Mesenchymal stem cell (in vitro differentiated cells and primary cell): Measurements from ENCODE around the gene ZNF556.
A peak's percentile ranks its signal among the peaks of the same experiment; 100 is the strongest.

Experiments
- DNase-seq: peaks from one replicate; pipeline ENCODE4 v3.0.0-alpha.2; 2013
- H2AFZ ChIP-seq: one replicate; pipeline ENCODE4 v1.6.1; 2013; ENCODE audit warnings: low read depth, mild to moderate bottlenecking, control low read depth, inconsistent platforms, low read length, moderate library complexity
- H2AK5ac ChIP-seq: 2 replicates; pipeline ENCODE4 v1.6.1; 2013; ENCODE audit warnings: low read length, moderate library complexity, mild to moderate bottlenecking, inconsistent platforms; ENCODE audit not compliant: severe bottlenecking
- H2BK120ac ChIP-seq: one replicate; pipeline ENCODE4 v1.6.1; 2013; ENCODE audit warnings: low read depth, mild to moderate bottlenecking, inconsistent platforms, low read length, moderate library complexity
- H2BK12ac ChIP-seq, 2 experiments: one replicate each; pipeline ENCODE4 v1.6.1; 2013; ENCODE audit warnings: inconsistent platforms in 2 of 2, low read length in 2 of 2, mild to moderate bottlenecking in 2 of 2, moderate library complexity in 2 of 2, control low read depth in 1 of 2
- H2BK15ac ChIP-seq: one replicate; pipeline ENCODE4 v1.6.1; 2013; ENCODE audit warnings: mild to moderate bottlenecking, low read depth, inconsistent platforms; ENCODE audit not compliant: poor library complexity, severe bottlenecking
- H2BK5ac ChIP-seq: 2 replicates; pipeline ENCODE4 v1.6.1; 2013; ENCODE audit warnings: low read depth, mild to moderate bottlenecking, low read length, control low read depth, inconsistent platforms; ENCODE audit not compliant: poor library complexity, severe bottlenecking
- H3K14ac ChIP-seq, 2 experiments: one replicate each; pipeline ENCODE4 v1.6.1; 2013; ENCODE audit warnings: inconsistent platforms in 2 of 2, low read length in 2 of 2, control low read depth in 1 of 2, mild to moderate bottlenecking in 1 of 2, moderate library complexity in 1 of 2
- H3K18ac ChIP-seq, 2 experiments: one replicate each; pipeline ENCODE4 v1.6.1; 2013; ENCODE audit warnings: inconsistent platforms in 2 of 2, low read length in 2 of 2, control low read depth in 1 of 2, low read depth in 1 of 2, mild to moderate bottlenecking in 1 of 2
- H3K23ac ChIP-seq, 2 experiments: one replicate each; pipeline ENCODE4 v1.6.1; 2013; ENCODE audit warnings: inconsistent platforms in 2 of 2, low read length in 2 of 2, mild to moderate bottlenecking in 2 of 2, moderate library complexity in 2 of 2, control low read depth in 1 of 2
- H3K27ac ChIP-seq: 2 replicates; pipeline ENCODE4 v1.5.1; 2013; ENCODE audit warnings: mild to moderate bottlenecking, moderate library complexity, low read length, control low read depth, inconsistent platforms; ENCODE audit not compliant: poor library complexity, severe bottlenecking
- H3K27me3 ChIP-seq, 2 experiments: 2 replicates each; pipeline versions ENCODE4 v1.6.1 to v1.7.0; 2013; ENCODE audit warnings: low read length in 2 of 2, mild to moderate bottlenecking in 2 of 2, moderate library complexity in 2 of 2, control low read depth in 1 of 2, inconsistent platforms in 1 of 2; ENCODE audit not compliant: control insufficient read depth in 1 of 2, insufficient read depth in 1 of 2
- H3K36me3 ChIP-seq, 2 experiments: 2 replicates each; pipeline versions ENCODE4 v1.6.1 to v1.7.0; 2013; ENCODE audit warnings: low read length in 2 of 2, control low read depth in 1 of 2, inconsistent platforms in 1 of 2, low read depth in 1 of 2, mild to moderate bottlenecking in 1 of 2; ENCODE audit not compliant: insufficient read depth in 2 of 2, control insufficient read depth in 1 of 2
- H3K4ac ChIP-seq, 2 experiments: one replicate each; pipeline ENCODE4 v1.6.1; 2013; ENCODE audit warnings: inconsistent platforms in 2 of 2, low read length in 2 of 2, mild to moderate bottlenecking in 2 of 2, moderate library complexity in 2 of 2, control low read depth in 1 of 2, low read depth in 1 of 2
- H3K4me1 ChIP-seq: 2 replicates; pipeline ENCODE4 v1.6.1; 2013; ENCODE audit warnings: low read depth, low read length, control low read depth; ENCODE audit not compliant: control insufficient read depth, insufficient read depth
- H3K4me2 ChIP-seq: 2 replicates; pipeline ENCODE4 v1.6.1; 2013; ENCODE audit warnings: low read length, mild to moderate bottlenecking, inconsistent platforms; ENCODE audit not compliant: poor library complexity, severe bottlenecking
- H3K4me3 ChIP-seq, 2 experiments: 2 replicates each; pipeline versions ENCODE4 v1.5.1 to v1.7.0; 2013; ENCODE audit warnings: low read length in 2 of 2, mild to moderate bottlenecking in 2 of 2, control low read depth in 1 of 2, low read depth in 1 of 2; ENCODE audit not compliant: insufficient read depth in 1 of 2
- H3K79me1 ChIP-seq: replicated peaks from 2 replicates; pipeline ENCODE4 v1.6.1; 2013; ENCODE audit warnings: mild to moderate bottlenecking, control low read depth, low read length, inconsistent platforms; ENCODE audit not compliant: poor library complexity, severe bottlenecking
- H3K9ac ChIP-seq: 2 replicates; pipeline ENCODE4 v1.7.0; 2013; ENCODE audit warnings: mild to moderate bottlenecking, low read length, moderate library complexity
- H3K9me3 ChIP-seq: 2 replicates; pipeline ENCODE4 v1.7.0; 2013; ENCODE audit warnings: mild to moderate bottlenecking, low read length; ENCODE audit not compliant: control insufficient read depth
- H4K8ac ChIP-seq: one replicate; pipeline ENCODE4 v1.6.1; 2013; ENCODE audit warnings: inconsistent platforms, mild to moderate bottlenecking, low read length, moderate library complexity
- H4K91ac ChIP-seq: one replicate; pipeline ENCODE4 v1.6.1; 2013; ENCODE audit warnings: mild to moderate bottlenecking, low read length, inconsistent platforms
- WGBS: methylation state at CpG from one replicate; pipeline ENCODE4 v1.1.7; 2013; ENCODE audit warnings: mixed read lengths; 5-methylcytosine and 5-hydroxymethylcytosine counted together

The ZNF556 gene

GRCh38 chr19:2852598-2852997 is 14.5 kb upstream of the ZNF556 start:
- WGBS: 98% methylated on average over 9 of the region's 10 CpGs
- H2BK12ac ChIP-seq: no peak overlapping the region
- DNase-seq: peak; percentile 8
- no peak overlapping the region for H3K4me2 ChIP-seq
- H3K9ac ChIP-seq: no peak overlapping the region
- no peak overlapping the region for H2BK15ac ChIP-seq
- H2BK120ac ChIP-seq: no peak overlapping the region
- H3K14ac ChIP-seq: no peak overlapping the region
- no peak overlapping the region for H4K91ac ChIP-seq
- H2BK5ac ChIP-seq: no peak overlapping the region
- no peaks in the 10 kb centered on the region for H3K27me3 ChIP-seq
- H3K27ac ChIP-seq: no peak overlapping the region
- H3K18ac ChIP-seq: no peak overlapping the region
- H2AFZ ChIP-seq: no peak overlapping the region
- no peaks in the 10 kb centered on the region for H3K4me1 ChIP-seq
- no peak overlapping the region for H3K23ac ChIP-seq
- peaks cover 84% of the 10 kb centered on the region for H3K9me3 ChIP-seq
- H3K79me1 ChIP-seq: peaks cover 20% of the 10 kb centered on the region
- peak overlapping the region in 1 of 2 experiments; percentile 59 for H3K4me3 ChIP-seq
- H4K8ac ChIP-seq: no peak overlapping the region
- H2AK5ac ChIP-seq: no peak overlapping the region
- H3K4ac ChIP-seq: no peak overlapping the region
- peaks cover 22 to 53% of the 10 kb centered on the region in 2 experiments for H3K36me3 ChIP-seq

GRCh38 chr19:2853015-2853606 is 14.0 kb upstream of the ZNF556 start:
- H3K18ac ChIP-seq: no peak overlapping the region
- no peak overlapping the region for H2AK5ac ChIP-seq
- peaks cover 22 to 53% of the 10 kb centered on the region in 2 experiments for H3K36me3 ChIP-seq
- H3K23ac ChIP-seq: no peak overlapping the region
- no peaks in the 10 kb centered on the region for H3K4me1 ChIP-seq
- H3K27me3 ChIP-seq: no peaks in the 10 kb centered on the region
- DNase-seq: no peak
- no peak overlapping the region for H3K14ac ChIP-seq
- no peak overlapping the region for H2BK15ac ChIP-seq
- H3K9ac ChIP-seq: no peak overlapping the region
- H4K8ac ChIP-seq: no peak overlapping the region
- H3K27ac ChIP-seq: no peak overlapping the region
- H2BK120ac ChIP-seq: no peak overlapping the region
- no peak overlapping the region for H2BK5ac ChIP-seq
- H2BK12ac ChIP-seq: no peak overlapping the region
- H3K4me3 ChIP-seq: peak overlapping the region in 1 of 2 experiments; percentile 59
- no peak overlapping the region for H4K91ac ChIP-seq
- WGBS: 97% methylated on average over 11 of the region's 11 CpGs
- H3K4me2 ChIP-seq: no peak overlapping the region
- H2AFZ ChIP-seq: no peak overlapping the region
- peaks cover 17% of the 10 kb centered on the region for H3K79me1 ChIP-seq
- H3K9me3 ChIP-seq: peaks cover 86% of the 10 kb centered on the region
- H3K4ac ChIP-seq: no peak overlapping the region

GRCh38 chr19:2854849-2855248 is 12.3 kb upstream of the ZNF556 start:
- H2BK120ac ChIP-seq: no peak overlapping the region
- H3K27ac ChIP-seq: no peak overlapping the region
- no peak for DNase-seq
- H3K9ac ChIP-seq: no peak overlapping the region
- no peak overlapping the region for H4K8ac ChIP-seq
- no peak overlapping the region for H2BK15ac ChIP-seq
- WGBS: 100% methylated on average over 1 of the region's 3 CpGs
- no peak overlapping the region for H3K4me2 ChIP-seq
- peaks cover 91% of the 10 kb centered on the region for H3K9me3 ChIP-seq
- no peak overlapping the region for H2AFZ ChIP-seq
- H3K18ac ChIP-seq: no peak overlapping the region
- no peaks in the 10 kb centered on the region for H3K4me1 ChIP-seq
- no peak overlapping the region for H2AK5ac ChIP-seq
- H3K36me3 ChIP-seq: peaks cover 29 to 51% of the 10 kb centered on the region in 2 experiments
- no peak overlapping the region for H4K91ac ChIP-seq
- H3K14ac ChIP-seq: no peak overlapping the region
- H3K4me3 ChIP-seq: peak overlapping the region in 1 of 2 experiments; percentile 59
- no peaks in the 10 kb centered on the region for H3K27me3 ChIP-seq
- H3K4ac ChIP-seq: no peak overlapping the region
- H2BK12ac ChIP-seq: no peak overlapping the region
- no peak overlapping the region for H3K23ac ChIP-seq
- H2BK5ac ChIP-seq: no peak overlapping the region
- H3K79me1 ChIP-seq: peaks cover 9% of the 10 kb centered on the region

- no peaks in the 10 kb centered on the region for H3K27me3 ChIP-seq
- H3K36me3 ChIP-seq: peaks cover 25 to 36% of the 10 kb centered on the region in 2 experiments
- no peak for DNase-seq
- no peak overlapping the region for H2AFZ ChIP-seq
- H4K91ac ChIP-seq: no peak overlapping the region
- no peak overlapping the region for H3K9ac ChIP-seq
- H3K4ac ChIP-seq: no peak overlapping the region
- no peak overlapping the region for H3K23ac ChIP-seq
- no peak overlapping the region for H2BK5ac ChIP-seq
- H3K9me3 ChIP-seq: peaks cover 81% of the 10 kb centered on the region
- no peak overlapping the region for H2AK5ac ChIP-seq
- no peak overlapping the region for H3K18ac ChIP-seq
- H3K4me2 ChIP-seq: no peak overlapping the region
- H2BK12ac ChIP-seq: no peak overlapping the region
- H3K79me1 ChIP-seq: peaks cover 2% of the 10 kb centered on the region
- no peak overlapping the region for H3K14ac ChIP-seq
- no peak overlapping the region for H4K8ac ChIP-seq
- no peaks in the 10 kb centered on the region for H3K4me1 ChIP-seq
- H3K4me3 ChIP-seq: no peak overlapping the region
- WGBS: 100% methylated on average over 2 of the region's 5 CpGs
- H2BK120ac ChIP-seq: no peak overlapping the region
- no peak overlapping the region for H3K27ac ChIP-seq
- H2BK15ac ChIP-seq: no peak overlapping the region
These were observed 10.6 kb upstream of the ZNF556 start for GRCh38 chr19:2856457-2857050.
